ENCODE results near the gene RHOH. TPM values are rescaled to one million over a fixed set of nuclear protein-coding genes. Genes with fewer than 3 reads are reported as not detected.
A peak's percentile ranks its signal among the peaks of the same experiment; 100 is the strongest.

Gene RHOH
- total and polyA plus RNA-seq, 8 donors = 0.29 to 10.1 (median 0.78) TPM

DNA sequence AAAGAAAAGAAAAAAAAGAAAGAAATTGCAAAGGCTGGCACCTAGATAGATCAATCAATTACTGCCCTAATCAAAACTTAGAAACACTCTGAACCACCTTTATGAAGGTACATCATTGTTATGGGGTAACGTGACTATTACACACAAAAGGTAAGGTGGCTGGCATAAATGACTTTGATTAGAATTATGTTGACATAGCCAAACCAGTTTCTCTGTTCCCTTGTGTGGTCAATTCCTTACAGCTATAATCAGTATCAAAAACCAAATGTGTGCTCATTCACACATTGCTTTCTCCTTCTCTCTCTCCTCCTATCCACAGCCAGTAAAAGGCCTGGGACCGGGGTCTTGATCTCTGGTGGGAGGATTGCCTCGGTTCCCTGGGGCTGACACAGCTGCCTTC is 48.7 kb downstream of the RHOH start:
- Histone ChIP-seq H3K4me3 (no peak overlapping the region), H3K36me3 (peaks cover 0 to 9% of the 10 kb centered on the region in 2 donors), H3K9me3 (no peaks in the 10 kb centered on the region), H3K4me1 (peaks cover 0 to 32% of the 10 kb centered on the region in 2 donors), H3K27me3 (no peaks in the 10 kb centered on the region), H3K27ac (no peak overlapping the region)
- ATAC-seq (no peak), DNase-seq (no peak)
- TF ChIP-seq, protein P1, sequence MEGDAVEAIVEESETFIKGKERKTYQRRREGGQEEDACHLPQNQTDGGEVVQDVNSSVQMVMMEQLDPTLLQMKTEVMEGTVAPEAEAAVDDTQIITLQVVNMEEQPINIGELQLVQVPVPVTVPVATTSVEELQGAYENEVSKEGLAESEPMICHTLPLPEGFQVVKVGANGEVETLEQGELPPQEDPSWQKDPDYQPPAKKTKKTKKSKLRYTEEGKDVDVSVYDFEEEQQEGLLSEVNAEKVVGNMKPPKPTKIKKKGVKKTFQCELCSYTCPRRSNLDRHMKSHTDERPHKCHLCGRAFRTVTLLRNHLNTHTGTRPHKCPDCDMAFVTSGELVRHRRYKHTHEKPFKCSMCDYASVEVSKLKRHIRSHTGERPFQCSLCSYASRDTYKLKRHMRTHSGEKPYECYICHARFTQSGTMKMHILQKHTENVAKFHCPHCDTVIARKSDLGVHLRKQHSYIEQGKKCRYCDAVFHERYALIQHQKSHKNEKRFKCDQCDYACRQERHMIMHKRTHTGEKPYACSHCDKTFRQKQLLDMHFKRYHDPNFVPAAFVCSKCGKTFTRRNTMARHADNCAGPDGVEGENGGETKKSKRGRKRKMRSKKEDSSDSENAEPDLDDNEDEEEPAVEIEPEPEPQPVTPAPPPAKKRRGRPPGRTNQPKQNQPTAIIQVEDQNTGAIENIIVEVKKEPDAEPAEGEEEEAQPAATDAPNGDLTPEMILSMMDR (IDR thresholded peaks at IDR 0.05) = no peak
- intact Hi-C loops (cut with DNase I) = no loop called here

DNA sequence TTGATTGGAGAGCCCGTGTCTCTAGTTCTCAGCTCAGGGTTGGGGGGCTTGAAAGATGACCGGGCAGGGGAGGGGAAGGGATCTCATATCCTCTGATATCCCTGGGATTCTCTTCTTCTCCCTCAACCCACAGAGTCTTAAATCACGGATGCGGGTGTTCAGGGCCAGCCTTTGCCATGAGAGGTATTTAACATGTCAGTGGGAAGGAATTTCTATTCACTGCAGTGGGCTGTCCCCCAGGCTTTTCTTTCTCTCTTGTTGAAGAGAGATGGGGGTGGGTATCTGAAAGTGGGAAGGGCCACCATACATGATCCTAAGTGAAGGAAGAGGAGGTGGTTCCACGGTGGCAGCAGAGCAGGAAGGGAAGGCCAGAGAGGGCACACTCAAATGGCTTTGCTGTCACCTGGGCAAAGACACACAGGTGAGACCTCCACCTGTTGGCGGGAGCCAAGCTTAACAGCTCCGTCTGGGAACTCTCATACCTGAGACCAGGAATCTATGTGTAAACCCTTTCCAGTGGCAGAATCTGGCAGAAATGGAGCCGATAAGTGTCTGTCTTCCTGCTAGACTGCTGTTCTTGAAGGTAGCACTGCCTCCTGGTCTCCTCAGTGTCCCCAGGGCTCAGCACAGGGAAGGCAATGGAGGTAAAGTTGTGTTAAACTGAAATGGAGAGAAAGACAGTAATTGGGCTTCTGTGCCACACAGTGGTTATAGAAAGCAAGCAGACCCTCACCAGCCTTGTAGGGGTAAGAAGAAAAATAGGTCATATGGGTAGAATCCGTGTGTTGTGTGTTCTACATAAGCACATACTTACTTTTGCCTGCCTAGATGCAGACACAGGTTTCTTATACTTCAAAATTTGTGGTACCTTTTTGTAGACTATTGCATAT is 49.4 kb downstream of the RHOH start:
- H3K4me3 ChIP-seq = no peak overlapping the region
- no peaks in the 10 kb centered on the region for H3K27me3 ChIP-seq
- TF ChIP-seq, protein P1 (IDR thresholded peaks at IDR 0.05) = no peak
- ATAC-seq (no peak), DNase-seq (no peak)
- H3K27ac ChIP-seq = no peak overlapping the region
- peaks cover 0 to 9% of the 10 kb centered on the region in 2 donors for H3K36me3 ChIP-seq
- H3K9me3 ChIP-seq = no peaks in the 10 kb centered on the region
- intact Hi-C loops (cut with DNase I) = no loop called here
- H3K4me1 ChIP-seq = peaks cover 0 to 29% of the 10 kb centered on the region in 2 donors

DNA sequence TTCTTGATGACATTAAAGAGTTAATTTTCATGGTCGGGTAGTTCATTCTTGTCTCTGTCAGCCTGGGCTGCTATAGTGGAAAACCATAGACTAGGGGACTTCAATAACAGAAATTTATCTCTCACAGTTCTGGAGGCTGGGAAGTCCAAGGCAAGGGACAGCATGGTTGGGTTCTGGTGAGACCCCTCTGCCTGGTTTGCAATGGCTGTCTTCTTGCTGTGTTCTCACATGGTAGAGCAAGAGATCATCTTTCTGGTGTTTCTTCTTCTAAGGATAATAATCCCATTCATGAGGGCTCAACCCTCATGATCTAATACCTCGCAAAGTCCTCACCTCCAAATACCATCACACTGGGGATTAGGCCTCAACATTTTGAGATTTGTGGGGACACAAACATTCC is 50.1 kb downstream of the RHOH start:
- Histone ChIP-seq H3K9me3 (no peaks in the 10 kb centered on the region), H3K27me3 (no peaks in the 10 kb centered on the region), H3K36me3 (peaks cover 0 to 9% of the 10 kb centered on the region in 2 donors), H3K4me1 (peaks cover 0 to 22% of the 10 kb centered on the region in 2 donors), H3K27ac (no peak overlapping the region), H3K4me3 (no peak overlapping the region)
- DNase-seq = no peak
- intact Hi-C loops (cut with DNase I) = no loop called here
- TF ChIP-seq, protein P1 (IDR thresholded peaks at IDR 0.05) = no peak
- no peak for ATAC-seq

DNA sequence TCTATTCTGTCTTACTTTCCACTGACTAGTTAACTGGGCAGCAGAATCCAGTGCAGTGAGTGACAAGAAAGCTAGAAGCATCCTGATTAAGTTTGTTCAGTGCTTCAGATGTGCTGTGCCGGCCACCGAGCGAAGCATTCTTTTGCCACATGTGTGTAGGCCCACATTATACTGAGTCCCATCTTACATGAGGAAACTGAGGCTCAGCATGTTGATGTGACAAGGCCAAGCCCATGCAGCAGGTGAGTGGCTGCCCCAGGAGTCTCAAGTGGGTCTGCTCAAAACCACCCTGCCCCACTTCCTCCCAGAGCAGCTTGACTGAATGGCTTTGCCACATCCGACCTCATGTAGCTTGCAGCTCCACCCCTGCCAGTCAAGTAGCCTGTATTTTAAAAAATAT is 50.5 kb downstream of the RHOH start:
- Histone ChIP-seq H3K9me3 (no peaks in the 10 kb centered on the region), H3K36me3 (peaks cover 0 to 9% of the 10 kb centered on the region in 2 donors), H3K4me3 (no peak overlapping the region), H3K27me3 (no peaks in the 10 kb centered on the region), H3K4me1 (peaks cover 0 to 18% of the 10 kb centered on the region in 2 donors), H3K27ac (no peak overlapping the region)
- intact Hi-C loops (cut with DNase I) = no loop called here
- DNase-seq (no peak), ATAC-seq (peak; percentile 28)
- TF ChIP-seq, protein P1 (IDR thresholded peaks at IDR 0.05) = no peak

DNA sequence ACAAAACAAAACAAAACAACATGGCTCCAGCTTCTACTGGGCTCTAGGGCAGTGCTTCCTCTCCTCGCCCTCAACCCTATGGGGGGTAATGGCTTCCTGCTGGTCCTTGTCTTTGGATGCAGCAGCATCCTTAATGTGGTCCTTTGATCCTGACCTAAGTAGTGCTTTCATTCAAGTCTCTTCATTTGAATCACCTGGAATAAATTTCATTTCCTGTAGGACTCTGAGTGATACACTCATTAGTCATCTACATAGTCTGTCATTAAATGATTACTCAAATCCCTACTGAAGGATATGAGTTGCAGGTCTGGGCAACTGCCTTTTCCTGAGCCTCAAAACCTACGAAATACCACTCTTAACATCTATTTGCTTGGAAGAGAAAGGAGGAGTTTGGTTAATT is 54.5 kb downstream of the RHOH start:
- ATAC-seq (no peak), DNase-seq (no peak)
- peaks cover 0 to 18% of the 10 kb centered on the region in 2 donors for H3K4me1 ChIP-seq
- TF ChIP-seq, protein P1 (IDR thresholded peaks at IDR 0.05) = no peak
- H3K9me3 ChIP-seq = no peaks in the 10 kb centered on the region
- no peak overlapping the region for H3K4me3 ChIP-seq
- H3K27me3 ChIP-seq = no peaks in the 10 kb centered on the region
- H3K36me3 ChIP-seq = no peaks in the 10 kb centered on the region
- intact Hi-C loops (cut with DNase I) = no loop called here
- H3K27ac ChIP-seq = no peak overlapping the region
